GM12878 (cell line): ENCODE data around the gene AMN1. TPM values are rescaled to one million over a fixed set of nuclear protein-coding genes. Genes with fewer than 3 reads are reported as not detected.

Experiments
- ATAC-seq: fragments of 200-7000 bp; cut with Tn5 transposase; 3 replicates; pipeline ENCODE4 v1.9.1; 2020; ENCODE audit warnings: mild to moderate bottlenecking, moderate library complexity
- BruUV-seq: library from RNA; stranded (reverse); fragments of 400-500 nt; replicated peaks from 2 replicates; lab custom pipeline; 2021; lab: Mats Ljungman, UMichigan
- CTCF ChIA-PET: fragments of 300-600 bp; sonication (Branson Sonifier 250); formaldehyde crosslinking; extraction: SDS; loops from one replicate; lab custom pipeline; 2021; ENCODE audit warnings: inconsistent platforms; lab: Yijun Ruan, JAX
- POLR2A ChIA-PET: fragments of 350-600 bp; formaldehyde crosslinking; extraction: SDS; loops from one replicate; lab custom pipeline; 2021; ENCODE audit warnings: inconsistent platforms; lab: Charles Lee
- RAD21 ChIA-PET: fragments of 300-600 bp; sonication (Branson Sonifier 250); formaldehyde crosslinking; loops from one replicate; lab custom pipeline; 2023; ENCODE audit warnings: antibody characterized with exemption; ENCODE audit not compliant: unreplicated experiment; lab: Charles Lee
- SMC1A ChIA-PET: fragments of 300-600 bp; sonication (Branson Sonifier 250); formaldehyde crosslinking; loops from one replicate; lab custom pipeline; 2023; ENCODE audit not compliant: unreplicated experiment, uncharacterized antibody; lab: Charles Lee
- DNase-seq: peaks from one replicate; pipeline ENCODE4 v3.0.0-alpha.2; 2011; ENCODE audit warnings: low read depth, low spot score
- FAIRE-seq: peaks from 3 replicates; lab custom pipeline; 2011; peaks lifted over from hg19 to GRCh38; lab: Jason Lieb, UNC
- H2AFZ ChIP-seq: 2 replicates; pipeline ENCODE4 v1.6.0; 2011; ENCODE audit warnings: low read depth, low read length, control low read depth; ENCODE audit not compliant: control insufficient read depth
- H3K27ac ChIP-seq: 2 replicates; pipeline ENCODE4 v1.5.1; 2011; ENCODE audit warnings: control low read depth; ENCODE audit not compliant: control insufficient read depth, insufficient read depth
- H3K27me3 ChIP-seq, 2 experiments: replicated peaks in 1 of 2; 2 replicates each; pipeline versions ENCODE4 v1.6.0 to v1.6.1; 2011; ENCODE audit warnings: low read length in 1 of 2; ENCODE audit not compliant: control insufficient read depth in 2 of 2, insufficient read depth in 2 of 2
- H3K36me3 ChIP-seq, 2 experiments: 2 replicates each; pipeline ENCODE4 v1.5.1; 2011; ENCODE audit warnings: low read length in 1 of 2; ENCODE audit not compliant: control insufficient read depth in 2 of 2, insufficient read depth in 2 of 2
- H3K4me1 ChIP-seq: 2 replicates; pipeline ENCODE4 v1.6.1; 2011; ENCODE audit warnings: mild to moderate bottlenecking, low read length, moderate library complexity, mixed read lengths; ENCODE audit not compliant: control insufficient read depth, insufficient read depth
- H3K4me2 ChIP-seq: 2 replicates; pipeline ENCODE4 v1.6.0; 2011; ENCODE audit warnings: control low read depth; ENCODE audit not compliant: control insufficient read depth, insufficient read depth
- H3K4me3 ChIP-seq: fragments of 200-600 bp; sonication (generic); 2 replicates; pipeline ENCODE4 v1.5.1; 2016
- H3K79me2 ChIP-seq: 2 replicates; pipeline ENCODE4 v1.6.0; 2011; ENCODE audit warnings: low read length; ENCODE audit not compliant: control insufficient read depth, insufficient read depth
- H3K9ac ChIP-seq: 2 replicates; pipeline ENCODE4 v1.8.0; 2011; ENCODE audit warnings: low read length, control low read depth, mixed read lengths; ENCODE audit not compliant: control insufficient read depth, insufficient read depth
- H3K9me3 ChIP-seq: replicated peaks from 3 replicates; pipeline ENCODE4 v1.5.1; 2011; ENCODE audit warnings: mild to moderate bottlenecking, low read length; ENCODE audit not compliant: control insufficient read depth, insufficient read depth
- H4K20me1 ChIP-seq: 2 replicates; pipeline ENCODE4 v1.6.0; 2011; ENCODE audit not compliant: control insufficient read depth, insufficient read depth
- CHD1 ChIP-seq: IDR thresholded peaks from 2 replicates; pipeline ENCODE4 v1.6.1; 2012; ENCODE audit warnings: low read depth, low read length, improper control_type of control experiment
- CUX1 ChIP-seq: IDR thresholded peaks from 2 replicates; pipeline ENCODE4 v1.6.1; 2012; ENCODE audit warnings: improper control_type of control experiment, low read depth, low read length; ENCODE audit not compliant: insufficient replicate concordance
- FOS ChIP-seq: IDR thresholded peaks from 3 replicates; pipeline ENCODE4 v1.6.1; 2011; ENCODE audit warnings: borderline replicate concordance; ENCODE audit not compliant: insufficient read length; ENCODE audit errors: extremely low read depth
- FOXK2 ChIP-seq: fragments of 450-650 bp; IDR thresholded peaks from 2 replicates; pipeline ENCODE4 v1.6.1; 2017; ENCODE audit warnings: mild to moderate bottlenecking, moderate library complexity
- HDAC6 ChIP-seq: fragments of 200-600 bp; sonication (generic); IDR thresholded peaks from one replicate; pipeline ENCODE4 v1.8.0; 2017; ENCODE audit warnings: antibody characterized with exemption; ENCODE audit not compliant: unreplicated experiment
- IKZF1 ChIP-seq: fragments of 450-650 bp; conservative IDR thresholded peaks from 2 replicates; pipeline ENCODE4 v1.6.1; 2017; ENCODE audit warnings: antibody characterized with exemption, mild to moderate bottlenecking
- NBN ChIP-seq: fragments of 450-650 bp; IDR thresholded peaks from 2 replicates; pipeline ENCODE4 v1.6.1; 2016
- RAD51 ChIP-seq: fragments of 450-650 bp; IDR thresholded peaks from 2 replicates; pipeline ENCODE4 v1.6.1; 2016; ENCODE audit warnings: moderate library complexity, mild to moderate bottlenecking, inconsistent platforms
- RBBP5 ChIP-seq: fragments of 200-600 bp; sonication (generic); conservative IDR thresholded peaks from 2 replicates; pipeline ENCODE4 v1.6.1; 2016
- RELA ChIP-seq: fragments of 450-650 bp; IDR thresholded peaks from 2 replicates; pipeline ENCODE4 v1.8.0; 2014; ENCODE audit warnings: borderline replicate concordance; ENCODE audit not compliant: partially characterized antibody
- RFX5 ChIP-seq: IDR thresholded peaks from 2 replicates; pipeline ENCODE4 v1.6.1; 2011; ENCODE audit warnings: low read depth, low read length, improper control_type of control experiment
- RUNX3 ChIP-seq: IDR thresholded peaks from 2 replicates; pipeline ENCODE4 v1.6.1; 2012; ENCODE audit warnings: low read length, inconsistent platforms
- SIX5 ChIP-seq: IDR thresholded peaks from 2 replicates; pipeline ENCODE4 v1.6.1; 2011; ENCODE audit warnings: mild to moderate bottlenecking, low read depth, low read length, moderate library complexity; ENCODE audit not compliant: severe bottlenecking
- SMAD1 ChIP-seq: fragments of 450-650 bp; IDR thresholded peaks from 2 replicates; pipeline ENCODE4 v1.6.1; 2018; ENCODE audit warnings: mild to moderate bottlenecking, low read depth; ENCODE audit not compliant: partially characterized antibody
- SUZ12 ChIP-seq: fragments of 200-600 bp; sonication (generic); IDR thresholded peaks from one replicate; pipeline ENCODE4 v1.6.1; 2018; ENCODE audit warnings: antibody characterized with exemption, mild to moderate bottlenecking; ENCODE audit not compliant: unreplicated experiment
- TAF1 ChIP-seq: IDR thresholded peaks from 2 replicates; pipeline ENCODE4 v1.6.1; 2011; ENCODE audit warnings: mild to moderate bottlenecking, low read depth, low read length, borderline replicate concordance
- TCF12 ChIP-seq: IDR thresholded peaks from 2 replicates; pipeline ENCODE4 v1.6.1; 2011; ENCODE audit warnings: low read depth, mild to moderate bottlenecking, low read length
- ZNF622 ChIP-seq: fragments of 450-650 bp; IDR thresholded peaks from 2 replicates; pipeline ENCODE4 v1.6.1; 2017; ENCODE audit warnings: mild to moderate bottlenecking, inconsistent platforms
- WGBS: methylation state at CpG from one replicate; pipeline ENCODE4 v1.1.6; 2016; ENCODE audit warnings: low lambda C conversion rate; ENCODE audit not compliant: insufficient replicate concordance, insufficient coverage; ENCODE audit errors: missing lambda C conversion rate; 5-methylcytosine and 5-hydroxymethylcytosine counted together
- in situ Hi-C: fragments of 300-500 bp; cut with MboI; formaldehyde crosslinking; loops from 9 replicates; pipeline ENCODE4 v1.14.3; 2018; ENCODE audit warnings: mixed read lengths
- intact Hi-C: fragments of 100-400 bp; cut with micrococcal nuclease; formaldehyde crosslinking; loops from one replicate; pipeline ENCODE4 v1.14.2; 2022; ENCODE audit not compliant: unreplicated experiment
- polyA plus RNA-seq, 11 experiments: library from polyadenylated mRNA; depleted of rRNA in 4 of 11; unstranded in 6 of 11; stranded (reverse) in 5 of 11; fragments of >200 nt; fragmentation: Nextera tagmentation in 4 of 11; fragmentation: Illumina TruSeq in 1 of 11; extraction: Ambion mirVana in 4 of 11; extraction: Trizol in 1 of 11; gene quantifications; 1 replicate in 1 of 11; 2 replicates in 10 of 11; pipeline versions ENCODE4 v1.2.1 to v1.2.3, GENCODE V29; 2011 to 2016; ENCODE audit warnings: inconsistent platforms in 2 of 11, missing spikeins in 2 of 11, low read depth in 1 of 11
- total RNA-seq, 4 experiments: library from RNA; depleted of rRNA in 3 of 4; stranded (reverse); fragments of >200 nt in 3 of 4; fragmentation: Illumina TruSeq in 1 of 4; extraction: Trizol in 1 of 4; gene quantifications; 2 replicates each; pipeline versions ENCODE4 v1.2.1 to v1.2.3, GENCODE V29; 2013 to 2021
- TF ChIP-seq, protein P1 (sequence below): IDR thresholded peaks from 2 replicates; pipeline ENCODE4 v1.6.1; 2011; ENCODE audit warnings: mild to moderate bottlenecking, low read depth, low read length, moderate library complexity; ENCODE audit not compliant: insufficient replicate concordance

Gene AMN1
- total and polyA plus RNA-seq, 10 of the 15 experiments (the other 5 are each of a cell fraction or from before 2014, with no cell fraction given) = 5.4 to 19.3 (median 9.3) TPM

- ChIA-PET POLR2A (no interaction called here), CTCF (interaction anchor here (0.5 to 1.4 kb wide), 3 partner anchors 9 to 1363 kb away, joined by 3 to 8 read pairs (median 4); no protein-coding TSS in a partner anchor), RAD21 (no interaction called here), SMC1A (interaction anchor here (0.6 to 3.7 kb wide), 6 partner anchors 9 to 448 kb away, joined by 3 to 15 read pairs (median 4); no protein-coding TSS in a partner anchor)
- H3K9ac ChIP-seq = no peak overlapping the region
- peaks cover 4% of the 10 kb centered on the region for H3K9me3 ChIP-seq
- no peak overlapping the region for H3K27ac ChIP-seq
- H3K27me3 ChIP-seq = no peaks in the 10 kb centered on the region
- no peak for ATAC-seq
- intact Hi-C loops = no loop called here
- H3K4me3 ChIP-seq = no peak overlapping the region
- BruUV-seq = no TSS peak
- no peaks in the 10 kb centered on the region for H3K36me3 ChIP-seq
- in situ Hi-C loops = loop anchor here (25.0 kb wide), 1 partner anchor 1240 kb away; no protein-coding TSS in a partner anchor
- no peak overlapping the region for H3K4me2 ChIP-seq
- FAIRE-seq = no peak
- DNase-seq = no peak
- 96% methylated on average over 4 of the region's 4 CpGs for WGBS
- no peak for TF ChIP-seq IKZF1
- TF ChIP-seq RAD51 = no peak
- TF ChIP-seq RUNX3 = no peak
- TF ChIP-seq, protein P1, sequence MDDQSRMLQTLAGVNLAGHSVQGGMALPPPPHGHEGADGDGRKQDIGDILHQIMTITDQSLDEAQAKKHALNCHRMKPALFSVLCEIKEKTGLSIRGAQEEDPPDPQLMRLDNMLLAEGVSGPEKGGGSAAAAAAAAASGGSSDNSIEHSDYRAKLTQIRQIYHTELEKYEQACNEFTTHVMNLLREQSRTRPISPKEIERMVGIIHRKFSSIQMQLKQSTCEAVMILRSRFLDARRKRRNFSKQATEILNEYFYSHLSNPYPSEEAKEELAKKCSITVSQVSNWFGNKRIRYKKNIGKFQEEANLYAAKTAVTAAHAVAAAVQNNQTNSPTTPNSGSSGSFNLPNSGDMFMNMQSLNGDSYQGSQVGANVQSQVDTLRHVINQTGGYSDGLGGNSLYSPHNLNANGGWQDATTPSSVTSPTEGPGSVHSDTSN = no peak
- TF ChIP-seq TAF1 = no peak
- no peak for TF ChIP-seq ZNF622
- TF ChIP-seq CHD1 = no peak
- TF ChIP-seq FOXK2 = no peak
- TF ChIP-seq NBN = no peak
- no peak for TF ChIP-seq SMAD1
- TF ChIP-seq SUZ12 = no peak
- TF ChIP-seq SIX5 = no peak
- TF ChIP-seq RFX5 = no peak
- no peak for TF ChIP-seq RBBP5
- TF ChIP-seq TCF12 = no peak
- no peak for TF ChIP-seq RELA
- no peak for TF ChIP-seq CUX1
- TF ChIP-seq HDAC6 = no peak
- TF ChIP-seq FOS = no peak
- H3K79me2 ChIP-seq = no peaks in the 10 kb centered on the region
- H3K4me1 ChIP-seq = no peaks in the 10 kb centered on the region
- H2AFZ ChIP-seq = no peak overlapping the region
- no peaks in the 10 kb centered on the region for H4K20me1 ChIP-seq
These were observed 56.3 kb downstream of the AMN1 start for GRCh38 chr12:31672521-31672920.
